ENCODE data around the gene PRAC1. TPM values are rescaled to one million over a fixed set of nuclear protein-coding genes. Genes with fewer than 3 reads are reported as not detected.

The PRAC1 gene
- total RNA-seq, 1 donor from 2014 or later, result not detected

- DNase-seq (ENCODE audit: low spot score), result peak; percentile 20
Measured at GRCh38 chr17:48704361-48705248, 17.7 kb downstream of the PRAC1 start.

- no peak for DNase-seq (ENCODE audit: low spot score)
Measured at GRCh38 chr17:48701864-48702532, 20.3 kb downstream of the PRAC1 start.

GRCh38 chr17:48693178-48693577, 29.1 kb downstream of the PRAC1 start:
- DNase-seq (ENCODE audit: low spot score), result no peak

GRCh38 chr17:48692049-48692448, 30.3 kb downstream of the PRAC1 start:
- no peak for DNase-seq (ENCODE audit: low spot score)

- no peak for DNase-seq (ENCODE audit: low spot score)
Measured at GRCh38 chr17:48690655-48691054, 31.7 kb downstream of the PRAC1 start.

- no peak for DNase-seq (ENCODE audit: low spot score)
Measured at GRCh38 chr17:48681609-48682008, 40.7 kb downstream of the PRAC1 start.

GRCh38 chr17:48679385-48680096, 42.8 kb downstream of the PRAC1 start:
- DNase-seq (ENCODE audit: low spot score), result no peak

GRCh38 chr17:48678141-48678971, 44.0 kb downstream of the PRAC1 start:
- peak; percentile 41 for DNase-seq (ENCODE audit: low spot score)

- DNase-seq (ENCODE audit: low spot score), result no peak
Measured at GRCh38 chr17:48676963-48677558, 45.3 kb downstream of the PRAC1 start.

GRCh38 chr17:48672340-48672739, 50.0 kb downstream of the PRAC1 start:
- no peak for DNase-seq (ENCODE audit: low spot score)

Other genes starting within 250 kb of the PRAC1 start
- 0.96 TPM for gene HOXB1, start 191.5 kb downstream of the PRAC1 start, total RNA-seq (ENCODE audit: insufficient read depth, low replicate concordance)
- gene HOXB2, start 177.4 kb downstream of the PRAC1 start, total RNA-seq (ENCODE audit: insufficient read depth, low replicate concordance), result 9.9 TPM
- 3.4 TPM for gene HOXB4, start 144.2 kb downstream of the PRAC1 start, total RNA-seq (ENCODE audit: insufficient read depth, low replicate concordance)
- gene HOXB3, start 132.3 kb downstream of the PRAC1 start, total RNA-seq (ENCODE audit: insufficient read depth, low replicate concordance), result 18.3 TPM
- not detected for gene HOXB5, start 128.7 kb downstream of the PRAC1 start, total RNA-seq (ENCODE audit: insufficient read depth, low replicate concordance)
- not detected for gene HOXB6, start 117.5 kb downstream of the PRAC1 start, total RNA-seq (ENCODE audit: insufficient read depth, low replicate concordance)
- gene HOXB7, start 111.5 kb downstream of the PRAC1 start, total RNA-seq (ENCODE audit: insufficient read depth, low replicate concordance), result 0.96 TPM
- gene HOXB8, start 107.2 kb downstream of the PRAC1 start, total RNA-seq (ENCODE audit: insufficient read depth, low replicate concordance), result not detected
- gene HOXB9, start 96.2 kb downstream of the PRAC1 start, total RNA-seq (ENCODE audit: insufficient read depth, low replicate concordance), result 0.24 TPM
- not detected for gene PRAC2, start 667 bp upstream of the PRAC1 start, total RNA-seq (ENCODE audit: insufficient read depth, low replicate concordance)
- gene HOXB13, start 6.2 kb upstream of the PRAC1 start, total RNA-seq (ENCODE audit: insufficient read depth, low replicate concordance), result 0.72 TPM
- gene TTLL6, start 94.7 kb upstream of the PRAC1 start, total RNA-seq (ENCODE audit: insufficient read depth, low replicate concordance), result not detected
- gene CALCOCO2, start 108.5 kb upstream of the PRAC1 start, total RNA-seq (ENCODE audit: insufficient read depth, low replicate concordance), result 120 TPM
- gene ATP5MC1, start 170.3 kb upstream of the PRAC1 start, total RNA-seq (ENCODE audit: insufficient read depth, low replicate concordance), result 50.1 TPM
- 32.0 TPM for gene UBE2Z, start 185.9 kb upstream of the PRAC1 start, total RNA-seq (ENCODE audit: insufficient read depth, low replicate concordance)
- gene SNF8, start 222.3 kb upstream of the PRAC1 start, total RNA-seq (ENCODE audit: insufficient read depth, low replicate concordance), result 74.2 TPM
- gene GIP, start 246.1 kb upstream of the PRAC1 start, total RNA-seq (ENCODE audit: insufficient read depth, low replicate concordance), result not detected

Measured in umbilical cord (tissue), 2 donors.